CD8-positive, alpha-beta memory T cell (primary cell): Measurements from ENCODE around the gene CHRNA3. TPM values are rescaled to one million over a fixed set of nuclear protein-coding genes. Genes with fewer than 3 reads are reported as not detected.
A peak's percentile ranks its signal among the peaks of the same experiment; 100 is the strongest.

Experiments
- CTCF ChIA-PET: fragments of 350-600 bp; sonication (Branson Sonifier 250); formaldehyde crosslinking; loops from one replicate; lab custom pipeline; 2021; ENCODE audit warnings: antibody characterized with exemption; lab: Charles Lee
- POLR2A ChIA-PET: fragments of 350-600 bp; sonication (Branson Sonifier 250); formaldehyde crosslinking; loops from one replicate; lab custom pipeline; 2021; ENCODE audit warnings: antibody characterized with exemption; lab: Charles Lee
- DNase-seq, 5 donors: peaks; one replicate each; pipeline versions ENCODE4 v3.0.0 to v3.0.0-alpha.2; 2020 to 2022; ENCODE audit warnings: mixed read lengths in 1 of 5
- H3K27ac ChIP-seq: one replicate; pipeline ENCODE4 v1.7.0; 2013; ENCODE audit warnings: low read depth, mild to moderate bottlenecking, low read length, moderate library complexity
- H3K27me3 ChIP-seq: 2 replicates; pipeline ENCODE4 v1.7.0; 2013; ENCODE audit warnings: low read length, mild to moderate bottlenecking; ENCODE audit not compliant: insufficient read depth, poor library complexity, severe bottlenecking
- H3K36me3 ChIP-seq: 2 replicates; pipeline ENCODE4 v1.7.0; 2013; ENCODE audit warnings: mild to moderate bottlenecking, low read length, moderate library complexity; ENCODE audit not compliant: insufficient read depth
- H3K4me1 ChIP-seq: 2 replicates; pipeline ENCODE4 v1.7.0; 2013; ENCODE audit warnings: mild to moderate bottlenecking, low read length, moderate library complexity; ENCODE audit not compliant: insufficient read depth
- H3K4me3 ChIP-seq: 2 replicates; pipeline ENCODE4 v1.7.0; 2013; ENCODE audit warnings: mild to moderate bottlenecking, low read length
- H3K9me3 ChIP-seq: 2 replicates; pipeline ENCODE4 v1.7.0; 2013; ENCODE audit warnings: mild to moderate bottlenecking, low read length
- H3K27ac Mint-ChIP-seq, 8 donors: one replicate each; pipeline ENCODE4 v1.8.0; 2020 to 2021; ENCODE audit warnings: mixed read lengths in 8 of 8, mild to moderate bottlenecking in 6 of 8, inconsistent platforms in 3 of 8, moderate library complexity in 3 of 8
- H3K27me3 Mint-ChIP-seq, 2 donors: one replicate each; pipeline ENCODE4 v1.8.0; 2020 to 2021; ENCODE audit warnings: mixed read lengths in 2 of 2, mild to moderate bottlenecking in 1 of 2, moderate library complexity in 1 of 2
- H3K36me3 Mint-ChIP-seq, 3 donors: one replicate each; pipeline ENCODE4 v1.8.0; 2020 to 2021; ENCODE audit warnings: mixed read lengths in 3 of 3, inconsistent platforms in 1 of 3, mild to moderate bottlenecking in 1 of 3
- H3K4me1 Mint-ChIP-seq, 3 donors: one replicate each; pipeline ENCODE4 v1.8.0; 2020 to 2021; ENCODE audit warnings: mixed read lengths in 3 of 3, inconsistent platforms in 1 of 3, mild to moderate bottlenecking in 1 of 3
- H3K4me3 Mint-ChIP-seq, 7 donors: one replicate each; pipeline ENCODE4 v1.8.0; 2020 to 2021; ENCODE audit warnings: mixed read lengths in 7 of 7, mild to moderate bottlenecking in 6 of 7, moderate library complexity in 4 of 7, inconsistent platforms in 2 of 7
- H3K9me3 Mint-ChIP-seq, 5 donors: one replicate each; pipeline ENCODE4 v1.8.0; 2020 to 2022; ENCODE audit warnings: mixed read lengths in 5 of 5, mild to moderate bottlenecking in 3 of 5, moderate library complexity in 2 of 5, inconsistent platforms in 1 of 5
- polyA plus RNA-seq: library from polyadenylated mRNA; unstranded; fragments of 300-500 nt; fragmentation: Illumina TruSeq; gene quantifications from one replicate; pipeline ENCODE4 v1.2.3, GENCODE V29; 2021
- total RNA-seq, 2 experiments: library from RNA; stranded (reverse); gene quantifications; one replicate each; pipeline ENCODE4 v1.2.3, GENCODE V29; 2021

Gene CHRNA3
- total and polyA plus RNA-seq, 3 experiments from 2014 or later = not detected

DNA sequence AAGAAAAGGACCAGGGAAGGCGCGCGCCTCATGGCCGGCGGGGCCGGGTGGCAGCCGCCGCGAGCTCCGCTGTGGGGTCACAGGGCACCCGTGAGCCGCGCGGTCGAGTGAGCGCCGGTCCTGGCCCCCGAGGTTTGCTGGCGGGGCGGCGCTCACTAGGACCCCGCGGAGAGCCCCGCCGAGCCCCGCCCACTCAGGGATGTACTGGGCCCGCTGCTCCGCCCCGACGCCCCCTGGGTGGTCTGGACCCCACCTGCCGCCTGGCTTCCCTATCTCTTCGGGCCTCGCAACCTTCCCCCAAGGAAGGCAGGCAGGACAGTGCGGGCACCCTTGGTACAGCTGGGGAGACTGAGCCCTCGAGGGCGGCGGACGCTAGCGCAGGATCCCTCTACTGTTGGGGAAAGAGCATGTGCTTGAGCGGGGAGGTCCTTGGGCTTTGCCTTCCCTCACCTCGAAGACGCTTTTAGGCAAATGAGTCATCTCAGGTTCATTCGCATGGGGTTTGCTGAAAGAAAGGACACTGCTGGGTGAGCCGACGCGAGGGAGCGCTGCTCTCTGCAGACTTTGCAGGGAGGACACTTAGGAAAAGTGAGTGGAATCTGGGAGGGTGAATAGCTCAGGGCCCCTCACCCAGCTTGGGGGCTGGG, 20.4 kb upstream of the CHRNA3 start, which contains the start of gene CHRNB4:
Gene CHRNB4 (minus strand): TSS at position 109 of the 647 bp plus-strand sequence. CDS start 77 bp downstream, at position 32.
- H3K36me3 ChIP-seq = no peaks in the 10 kb centered on the region
- peaks cover 16 to 28% of the 10 kb centered on the region in 2 donors for H3K27me3 Mint-ChIP-seq
- peak in 1 of 5 donors; percentile 25 for DNase-seq
- no peaks in the 10 kb centered on the region for H3K9me3 ChIP-seq
- peak within 1 kb of the TSS; percentile 27 to 73 (median 61) for H3K4me3 Mint-ChIP-seq
- POLR2A ChIA-PET = no interaction called here
- H3K36me3 Mint-ChIP-seq = no peaks in the 10 kb centered on the region
- H3K9me3 Mint-ChIP-seq = no peaks in the 10 kb centered on the region
- peaks cover 5 to 11% (median 5%) of the 10 kb centered on the region in 3 donors for H3K4me1 Mint-ChIP-seq
- peaks cover 5% of the 10 kb centered on the region for H3K4me1 ChIP-seq
- CTCF ChIA-PET = interaction anchor here (1.8 kb wide), 1 partner anchor 10 kb away, joined by 4 read pairs; no protein-coding TSS in a partner anchor
- H3K27me3 ChIP-seq = peaks cover 8% of the 10 kb centered on the region
- H3K27ac Mint-ChIP-seq = peak within 1 kb of the TSS in 1 of 8 donors; percentile 15
- H3K27ac ChIP-seq = no peak within 1 kb of the TSS
- H3K4me3 ChIP-seq = no peak within 1 kb of the TSS

DNA sequence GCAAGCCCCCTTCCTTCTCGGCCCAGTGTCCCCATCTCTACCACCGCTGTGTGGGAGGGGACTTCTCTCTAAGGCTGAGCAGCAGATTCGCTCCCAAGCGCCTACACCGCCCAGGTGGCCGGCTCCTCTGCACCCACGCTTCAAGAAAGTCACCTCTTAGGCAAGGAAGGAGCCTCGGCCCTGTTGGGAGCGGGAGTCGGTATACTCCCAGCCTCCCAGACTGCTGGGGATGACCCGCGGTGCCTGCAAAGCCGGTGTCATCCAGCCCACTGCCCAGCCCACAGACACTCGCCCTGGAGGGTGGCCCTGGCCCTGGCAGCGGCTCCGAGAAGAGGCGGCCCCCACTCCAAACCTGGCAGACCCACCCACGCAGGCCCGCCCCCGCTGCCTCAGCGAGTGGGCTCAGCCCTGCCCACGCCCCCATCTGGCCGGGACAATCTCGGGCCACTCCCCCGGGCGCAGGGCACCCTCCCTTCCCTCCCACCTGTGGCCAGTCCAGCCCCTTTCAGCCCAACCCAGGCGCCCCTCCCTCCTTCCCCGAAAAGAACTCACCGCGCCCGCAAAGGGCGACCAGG, 19.8 kb upstream of the CHRNA3 start:
- peaks cover 21 to 28% of the 10 kb centered on the region in 2 donors for H3K27me3 Mint-ChIP-seq
- peaks cover 8% of the 10 kb centered on the region for H3K27me3 ChIP-seq
- ChIA-PET POLR2A (no interaction called here), CTCF (no interaction called here)
- H3K4me1 Mint-ChIP-seq = peaks cover 5 to 11% (median 5%) of the 10 kb centered on the region in 3 donors
- DNase-seq = no peak
- H3K9me3 ChIP-seq = no peaks in the 10 kb centered on the region
- no peak overlapping the region for H3K27ac ChIP-seq
- no peaks in the 10 kb centered on the region for H3K36me3 ChIP-seq
- H3K9me3 Mint-ChIP-seq = no peaks in the 10 kb centered on the region
- H3K4me1 ChIP-seq = peaks cover 5% of the 10 kb centered on the region
- no peak overlapping the region for H3K27ac Mint-ChIP-seq
- peak overlapping the region in 6 of 7 donors; percentile 9 to 63 (median 43) for H3K4me3 Mint-ChIP-seq
- H3K36me3 Mint-ChIP-seq = no peaks in the 10 kb centered on the region
- no peak overlapping the region for H3K4me3 ChIP-seq

DNA sequence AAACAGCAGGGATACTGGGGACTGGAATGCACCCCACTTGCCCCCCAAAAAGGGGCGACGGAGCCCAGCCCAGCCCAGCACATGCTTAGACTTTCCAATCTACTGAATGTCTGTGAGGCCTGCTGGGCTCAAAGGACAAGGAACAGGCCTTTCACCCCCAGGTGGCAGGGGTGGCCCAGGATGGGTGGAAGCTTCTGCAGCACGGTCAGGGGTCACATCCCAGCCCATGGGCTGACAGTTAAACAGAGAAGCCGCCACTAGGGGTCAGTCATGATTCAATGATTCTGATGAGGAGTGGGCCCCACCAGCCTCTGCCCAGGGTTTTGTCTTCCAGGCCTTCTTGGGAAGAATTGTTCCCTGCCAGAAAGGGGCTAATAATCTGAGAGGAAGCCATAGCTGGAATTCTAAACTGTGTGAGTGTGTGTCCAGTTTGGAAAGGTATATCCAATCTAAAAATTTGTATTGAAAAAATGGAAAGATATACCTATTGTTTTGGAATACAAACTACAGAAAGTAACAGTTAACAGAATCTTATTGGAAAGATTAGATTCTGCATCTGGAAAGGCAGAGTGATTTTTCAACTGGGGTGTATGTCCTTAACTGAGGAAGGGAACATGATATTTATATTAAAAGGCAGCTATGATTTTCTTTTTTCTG, 18.0 kb upstream of the CHRNA3 start:
- ChIA-PET CTCF (interaction anchor here (1.0 to 1.2 kb wide), 2 partner anchors 8 to 12 kb away, joined by 3 read pairs; no protein-coding TSS in a partner anchor), POLR2A (no interaction called here)
- no peaks in the 10 kb centered on the region for H3K9me3 ChIP-seq
- no peak overlapping the region for H3K4me3 Mint-ChIP-seq
- no peak overlapping the region for H3K4me3 ChIP-seq
- H3K27ac ChIP-seq = no peak overlapping the region
- DNase-seq = peak in 1 of 5 donors; percentile 27
- H3K36me3 ChIP-seq = no peaks in the 10 kb centered on the region
- H3K36me3 Mint-ChIP-seq = no peaks in the 10 kb centered on the region
- peaks cover 5% of the 10 kb centered on the region for H3K4me1 ChIP-seq
- no peak overlapping the region for H3K27ac Mint-ChIP-seq
- H3K4me1 Mint-ChIP-seq = peaks cover 5 to 11% (median 5%) of the 10 kb centered on the region in 3 donors
- H3K27me3 ChIP-seq = peaks cover 8% of the 10 kb centered on the region
- H3K9me3 Mint-ChIP-seq = no peaks in the 10 kb centered on the region
- H3K27me3 Mint-ChIP-seq = peaks cover 19 to 35% of the 10 kb centered on the region in 2 donors

DNA sequence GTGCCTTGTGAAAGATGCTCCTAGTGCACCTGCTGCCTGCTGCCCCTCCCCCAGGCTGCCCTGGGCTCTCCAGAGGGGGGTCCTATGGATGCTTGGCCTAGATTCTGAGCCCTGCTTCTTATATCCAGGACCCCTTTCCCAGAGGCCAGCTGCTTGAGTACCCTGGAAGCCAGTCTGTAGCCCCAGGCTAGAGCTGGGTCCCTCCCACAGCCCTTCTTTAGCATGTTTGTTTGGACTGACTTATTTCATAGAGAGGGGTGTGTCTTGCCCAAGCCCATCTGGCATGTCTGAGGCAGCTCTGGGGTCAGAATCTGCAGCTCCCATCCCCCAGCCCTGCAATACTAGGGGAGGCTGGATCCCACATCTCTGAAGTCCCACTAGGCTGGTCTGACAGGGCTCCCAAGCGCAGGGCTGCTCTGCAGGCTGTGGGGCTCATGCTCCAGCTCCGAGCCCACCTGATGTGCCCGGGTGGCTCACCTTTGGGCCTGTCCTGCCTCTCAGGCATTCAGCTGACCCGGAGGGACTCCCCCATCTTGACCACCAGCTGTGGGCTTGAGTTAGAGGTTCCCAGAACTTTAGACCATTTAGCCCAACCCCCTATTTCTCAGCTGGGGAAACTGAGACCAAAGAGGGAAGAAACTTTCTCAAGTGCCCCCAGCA, 17.1 kb upstream of the CHRNA3 start:
- peaks cover 20 to 43% of the 10 kb centered on the region in 2 donors for H3K27me3 Mint-ChIP-seq
- H3K4me3 Mint-ChIP-seq = no peak overlapping the region
- no peak for DNase-seq
- Histone ChIP-seq H3K27me3 (peaks cover 8% of the 10 kb centered on the region), H3K4me3 (no peak overlapping the region), H3K27ac (no peak overlapping the region), H3K9me3 (no peaks in the 10 kb centered on the region), H3K36me3 (no peaks in the 10 kb centered on the region), H3K4me1 (peaks cover 5% of the 10 kb centered on the region)
- ChIA-PET CTCF (interaction anchor here (1.2 kb wide), 1 partner anchor 13 kb away, joined by 3 read pairs; no protein-coding TSS in a partner anchor), POLR2A (no interaction called here)
- no peak overlapping the region for H3K27ac Mint-ChIP-seq
- H3K36me3 Mint-ChIP-seq = no peaks in the 10 kb centered on the region
- H3K4me1 Mint-ChIP-seq = peaks cover 5 to 11% (median 5%) of the 10 kb centered on the region in 3 donors
- peaks cover 2 to 7% (median 6%) of the 10 kb centered on the region in 5 donors for H3K9me3 Mint-ChIP-seq

DNA sequence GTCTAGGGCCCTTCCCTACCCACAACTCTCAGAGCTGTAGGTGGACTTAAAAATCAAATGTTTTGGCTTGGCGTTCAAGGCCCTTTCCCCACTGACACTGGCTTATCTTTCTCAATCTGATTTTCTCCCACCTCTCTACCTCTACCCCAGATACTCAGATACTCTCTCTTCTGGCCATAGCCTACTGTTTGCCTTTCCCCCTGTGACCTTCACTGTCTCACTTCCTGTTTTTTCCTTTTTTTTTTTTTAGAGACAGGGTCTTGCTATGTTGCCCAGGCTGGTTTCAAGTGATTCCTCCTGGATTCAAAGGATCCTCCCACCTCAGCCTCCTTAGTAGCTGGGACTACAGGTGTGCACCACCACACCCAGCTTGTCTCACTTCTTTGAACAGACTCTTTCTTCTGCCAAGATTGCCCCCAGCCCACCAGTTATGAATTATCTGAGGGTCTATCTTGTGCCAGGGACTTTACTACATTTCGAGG, 15.6 kb upstream of the CHRNA3 start:
- Histone ChIP-seq H3K4me1 (peaks cover 5% of the 10 kb centered on the region), H3K9me3 (no peaks in the 10 kb centered on the region), H3K36me3 (no peaks in the 10 kb centered on the region), H3K27ac (no peak overlapping the region), H3K27me3 (peaks cover 8% of the 10 kb centered on the region), H3K4me3 (no peak overlapping the region)
- peaks cover 0 to 2% (median 0%) of the 10 kb centered on the region in 3 donors for H3K36me3 Mint-ChIP-seq
- ChIA-PET CTCF (no interaction called here), POLR2A (no interaction called here)
- no peak overlapping the region for H3K4me3 Mint-ChIP-seq
- no peak overlapping the region for H3K27ac Mint-ChIP-seq
- H3K4me1 Mint-ChIP-seq = peaks cover 2 to 8% (median 3%) of the 10 kb centered on the region in 3 donors
- H3K27me3 Mint-ChIP-seq = peaks cover 20 to 39% of the 10 kb centered on the region in 2 donors
- H3K9me3 Mint-ChIP-seq = peaks cover 3 to 10% (median 6%) of the 10 kb centered on the region in 5 donors
- no peak for DNase-seq

DNA sequence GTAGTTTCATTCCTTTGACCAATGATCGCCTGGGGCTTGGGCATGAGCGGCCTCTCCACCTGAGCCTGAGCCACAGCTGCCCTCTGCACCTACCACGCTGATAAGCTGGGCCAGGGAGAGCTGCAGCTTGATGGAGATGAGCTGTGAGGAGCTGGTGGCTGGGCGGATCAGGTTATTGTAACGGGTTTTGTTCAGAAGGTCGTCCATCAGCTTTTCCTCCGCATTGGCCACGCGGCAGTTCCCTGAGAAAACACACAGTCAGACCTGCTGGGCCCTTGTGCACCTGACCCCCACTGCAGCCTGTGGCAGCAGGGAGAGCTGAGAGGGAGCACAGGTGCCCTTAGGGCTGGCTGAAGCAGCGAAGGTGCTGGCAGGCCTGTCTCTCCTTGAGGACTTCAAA, 14.6 kb upstream of the CHRNA3 start:
- H3K27me3 Mint-ChIP-seq = peaks cover 20 to 37% of the 10 kb centered on the region in 2 donors
- peaks cover 5% of the 10 kb centered on the region for H3K27me3 ChIP-seq
- no peak overlapping the region for H3K4me3 Mint-ChIP-seq
- ChIA-PET POLR2A (no interaction called here), CTCF (no interaction called here)
- no peak overlapping the region for H3K4me3 ChIP-seq
- H3K4me1 Mint-ChIP-seq = peaks cover 0 to under 1% (median 0%) of the 10 kb centered on the region in 3 donors
- H3K9me3 Mint-ChIP-seq = peaks cover 3 to 10% (median 6%) of the 10 kb centered on the region in 5 donors
- H3K36me3 ChIP-seq = no peaks in the 10 kb centered on the region
- H3K36me3 Mint-ChIP-seq = peaks cover 0 to 2% (median 0%) of the 10 kb centered on the region in 3 donors
- peaks cover 3% of the 10 kb centered on the region for H3K4me1 ChIP-seq
- DNase-seq = no peak
- H3K27ac Mint-ChIP-seq = no peak overlapping the region
- no peaks in the 10 kb centered on the region for H3K9me3 ChIP-seq
- H3K27ac ChIP-seq = no peak overlapping the region

DNA sequence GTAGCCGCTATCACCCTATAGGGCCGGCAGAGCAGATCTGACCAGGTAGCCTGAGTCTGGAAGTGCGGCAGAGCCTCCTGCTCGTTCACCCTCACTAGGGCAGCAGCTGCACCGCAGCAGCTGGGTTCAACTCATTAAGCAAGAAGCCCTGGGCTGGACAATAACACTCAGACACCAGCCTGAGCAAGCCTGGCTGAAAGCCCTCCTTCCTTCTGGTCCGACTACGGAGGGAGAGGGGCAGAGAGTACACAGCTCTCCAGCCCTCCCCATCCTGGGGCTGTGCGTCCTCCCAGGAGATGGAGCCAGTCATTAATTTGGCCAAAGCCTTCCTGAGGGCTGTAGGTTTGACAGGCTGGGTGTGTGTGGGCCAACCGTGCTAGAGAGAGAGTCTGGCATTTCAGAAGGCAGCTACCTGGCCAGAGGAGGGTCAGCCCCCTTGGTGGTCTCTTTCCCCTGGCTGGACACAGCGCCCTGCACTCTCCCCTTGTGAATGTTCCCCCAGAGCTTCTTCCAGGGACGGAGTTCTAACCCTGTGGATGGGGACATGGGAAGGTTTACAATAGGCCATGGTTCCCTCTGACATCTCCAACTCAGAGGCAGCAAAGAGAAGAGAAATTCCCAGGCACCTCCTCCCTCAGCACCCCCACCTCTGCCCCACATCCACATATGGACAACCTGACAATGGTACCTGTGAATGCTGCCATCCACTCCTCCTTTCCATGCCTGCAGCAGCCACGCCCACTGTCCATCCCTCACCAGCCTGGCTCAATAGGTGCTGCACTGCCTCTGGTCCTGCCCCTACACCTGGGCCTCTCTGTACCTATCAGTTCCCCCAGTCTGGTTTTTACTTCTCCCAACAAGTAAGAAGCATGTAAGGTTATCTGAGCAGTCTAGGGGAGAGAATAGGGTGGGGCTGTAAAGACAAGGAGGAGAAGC, 13.7 kb upstream of the CHRNA3 start:
- peaks cover 18 to 31% of the 10 kb centered on the region in 2 donors for H3K27me3 Mint-ChIP-seq
- no peaks in the 10 kb centered on the region for H3K36me3 ChIP-seq
- H3K27ac Mint-ChIP-seq = no peak overlapping the region
- no peaks in the 10 kb centered on the region for H3K4me1 ChIP-seq
- CTCF ChIA-PET = no interaction called here
- no peak for DNase-seq
- H3K9me3 Mint-ChIP-seq = peaks cover 3 to 10% (median 6%) of the 10 kb centered on the region in 5 donors
- no peaks in the 10 kb centered on the region for H3K27me3 ChIP-seq
- peaks cover 0 to 2% (median 0%) of the 10 kb centered on the region in 3 donors for H3K36me3 Mint-ChIP-seq
- H3K4me1 Mint-ChIP-seq = no peaks in the 10 kb centered on the region
- no peak overlapping the region for H3K27ac ChIP-seq
- POLR2A ChIA-PET = no interaction called here
- no peaks in the 10 kb centered on the region for H3K9me3 ChIP-seq
- no peak overlapping the region for H3K4me3 ChIP-seq
- peak overlapping the region in 1 of 7 donors; percentile 57 for H3K4me3 Mint-ChIP-seq
